Astrocyte of the cerebellum (primary cell): ENCODE data around the gene HUS1.
"Not testable (repeated sequence)": the region's sequence is repeated elsewhere in the genome, so short reads cannot be mapped to it uniquely, and the experiment has no call there.

Experiments used
- DNase-seq: peaks from one replicate; pipeline ENCODE4 v3.0.0-alpha.2; 2011; ENCODE audit warnings: low read depth
- H3K4me3 ChIP-seq: 2 replicates; pipeline ENCODE4 v1.5.1; 2011; ENCODE audit warnings: mild to moderate bottlenecking, low read depth, low read length, moderate library complexity
- in situ Hi-C: cut with HindIII; loops from 2 replicates; pipeline ENCODE4 v1.10.0; 2017; ENCODE audit warnings: low sequenced_read_pairs
- TF ChIP-seq, protein P1 (sequence below): IDR thresholded peaks from 2 replicates; pipeline ENCODE4 v1.5.1; 2012; ENCODE audit warnings: low read length, low read depth, moderate library complexity, mild to moderate bottlenecking; ENCODE audit errors: missing control alignments

The HUS1 gene

GRCh38 chr7:47999413-47999812 lies 20.0 kb upstream of the HUS1 start:
- H3K4me3 ChIP-seq, result no peak overlapping the region
- in situ Hi-C loops, result loop anchor here (25.0 kb wide), 1 partner anchor 113 kb away; no protein-coding TSS in a partner anchor
- DNase-seq, result no peak
- TF ChIP-seq, protein P1, sequence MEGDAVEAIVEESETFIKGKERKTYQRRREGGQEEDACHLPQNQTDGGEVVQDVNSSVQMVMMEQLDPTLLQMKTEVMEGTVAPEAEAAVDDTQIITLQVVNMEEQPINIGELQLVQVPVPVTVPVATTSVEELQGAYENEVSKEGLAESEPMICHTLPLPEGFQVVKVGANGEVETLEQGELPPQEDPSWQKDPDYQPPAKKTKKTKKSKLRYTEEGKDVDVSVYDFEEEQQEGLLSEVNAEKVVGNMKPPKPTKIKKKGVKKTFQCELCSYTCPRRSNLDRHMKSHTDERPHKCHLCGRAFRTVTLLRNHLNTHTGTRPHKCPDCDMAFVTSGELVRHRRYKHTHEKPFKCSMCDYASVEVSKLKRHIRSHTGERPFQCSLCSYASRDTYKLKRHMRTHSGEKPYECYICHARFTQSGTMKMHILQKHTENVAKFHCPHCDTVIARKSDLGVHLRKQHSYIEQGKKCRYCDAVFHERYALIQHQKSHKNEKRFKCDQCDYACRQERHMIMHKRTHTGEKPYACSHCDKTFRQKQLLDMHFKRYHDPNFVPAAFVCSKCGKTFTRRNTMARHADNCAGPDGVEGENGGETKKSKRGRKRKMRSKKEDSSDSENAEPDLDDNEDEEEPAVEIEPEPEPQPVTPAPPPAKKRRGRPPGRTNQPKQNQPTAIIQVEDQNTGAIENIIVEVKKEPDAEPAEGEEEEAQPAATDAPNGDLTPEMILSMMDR, result no peak

DNA sequence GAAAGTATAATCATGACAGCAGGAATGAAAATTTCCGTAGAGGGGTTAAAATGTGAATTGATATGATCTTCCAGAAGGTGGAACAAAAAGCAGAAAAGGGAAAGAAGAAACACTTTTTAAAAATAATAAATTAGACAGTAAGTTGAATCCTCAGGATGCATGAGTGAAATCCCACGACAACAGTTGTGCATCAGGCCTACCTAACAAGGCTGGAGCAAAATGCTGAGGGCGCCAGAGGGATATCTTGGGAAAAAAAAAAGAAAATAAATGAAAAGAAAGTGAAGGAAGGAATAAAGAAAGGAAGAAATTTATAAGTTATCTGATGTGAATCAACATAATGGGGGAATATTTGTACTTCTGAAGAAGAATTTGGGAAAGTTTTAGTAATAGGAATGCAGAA lies 13.0 kb upstream of the HUS1 start:
- TF ChIP-seq, protein P1, result no peak
- DNase-seq, result no peak
- no peak overlapping the region for H3K4me3 ChIP-seq
- in situ Hi-C loops, result loop anchor here (25.0 kb wide), 1 partner anchor 120 kb away; no protein-coding TSS in a partner anchor

DNA sequence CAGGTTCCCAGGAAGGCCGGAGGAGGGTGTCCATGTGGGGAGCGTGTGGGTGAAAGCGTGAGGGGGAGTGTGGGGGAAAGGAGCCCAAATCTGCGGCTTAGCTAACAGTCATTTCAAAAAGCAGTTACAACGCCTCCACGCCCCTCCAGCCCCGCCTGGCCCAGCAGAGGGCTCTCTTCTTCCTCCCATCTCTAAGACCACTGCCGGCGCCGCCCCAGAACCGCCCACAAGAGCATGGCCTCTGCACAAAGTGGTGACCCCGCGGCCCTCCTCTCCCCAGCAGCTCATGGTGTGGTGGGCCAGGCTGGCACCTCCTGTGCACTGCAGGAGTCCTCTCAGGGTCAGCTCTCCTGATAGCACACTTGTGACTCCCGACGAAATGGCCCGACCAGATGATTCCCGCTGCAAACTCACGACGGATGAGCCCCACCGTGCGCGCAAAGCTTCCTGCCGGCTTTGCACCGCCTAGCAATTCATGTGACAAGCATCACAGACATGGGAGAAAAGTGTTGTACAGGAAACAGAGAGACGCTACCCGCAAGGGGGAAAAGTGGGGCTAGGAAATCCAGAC lies 12.4 kb upstream of the HUS1 start:
- TF ChIP-seq, protein P1, result peak; percentile 81
- peak overlapping the region; percentile 44 for H3K4me3 ChIP-seq
- peak; percentile 36 for DNase-seq
- in situ Hi-C loops, result loop anchor here (25.0 kb wide), 1 partner anchor 120 kb away; no protein-coding TSS in a partner anchor

DNA sequence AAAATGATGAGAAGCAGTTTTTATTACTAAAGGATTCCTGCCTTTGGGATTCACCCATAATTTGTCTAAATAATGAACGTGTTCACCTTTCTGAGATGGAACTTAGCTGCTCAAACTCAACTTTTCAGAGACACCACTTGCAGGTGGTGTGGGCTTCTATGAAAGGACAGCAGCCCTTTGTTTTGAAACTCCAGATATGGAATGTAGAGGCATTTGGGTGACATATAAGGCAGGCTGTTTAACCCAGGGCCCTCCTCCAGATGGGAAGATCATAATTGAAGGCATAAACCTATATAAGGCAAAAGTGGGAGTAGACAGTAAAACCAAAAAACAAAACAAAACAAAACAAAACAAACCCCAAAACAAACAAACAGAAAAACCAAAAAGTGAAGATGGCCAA lies 11.9 kb upstream of the HUS1 start:
- in situ Hi-C loops, result loop anchor here (25.0 kb wide), 1 partner anchor 121 kb away; no protein-coding TSS in a partner anchor
- TF ChIP-seq, protein P1, result no peak
- DNase-seq, result no peak
- H3K4me3 ChIP-seq, result no peak overlapping the region

DNA sequence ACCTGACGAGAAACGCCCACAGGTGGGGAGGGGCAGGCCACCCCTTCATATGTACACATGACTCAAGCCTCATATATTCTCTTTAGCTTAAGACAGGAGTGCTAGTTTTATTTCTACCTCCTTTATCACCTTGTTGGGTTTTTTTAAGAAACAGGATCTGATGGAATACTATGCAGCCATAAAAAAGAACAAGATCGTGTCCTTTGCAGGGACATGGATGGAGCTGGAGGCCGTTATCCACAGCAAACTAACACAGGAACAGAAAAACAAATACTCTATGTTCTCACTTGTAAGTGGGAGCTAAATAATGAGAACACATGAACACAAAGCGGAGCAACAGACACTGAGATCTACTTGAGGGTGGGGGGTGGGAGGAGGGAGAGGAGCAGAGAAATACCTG lies 11.2 kb upstream of the HUS1 start:
- TF ChIP-seq, protein P1, result no peak
- no peak for DNase-seq
- no peak overlapping the region for H3K4me3 ChIP-seq
- in situ Hi-C loops, result loop anchor here (25.0 kb wide), 1 partner anchor 122 kb away; no protein-coding TSS in a partner anchor

GRCh38 chr7:47989607-47990400 lies 10.4 kb upstream of the HUS1 start:
- in situ Hi-C loops, result loop anchor here (25.0 kb wide), 1 partner anchor 122 kb away; no protein-coding TSS in a partner anchor
- H3K4me3 ChIP-seq, DNase-seq: not testable (repeated sequence)
